ENCODE data around the gene RCBTB2. TPM values are rescaled to one million over a fixed set of nuclear protein-coding genes. Genes with fewer than 3 reads are reported as not detected.
A peak's percentile ranks its signal among the peaks of the same experiment; 100 is the strongest.

Gene RCBTB2
- total RNA-seq, 1 donor from 2014 or later = 13.5 TPM

- DNase-seq (no peak), ATAC-seq (no peak)
- intact Hi-C loops (cut with micrococcal nuclease) = no loop called here
Observed at GRCh38 chr13:48505012-48505411, 27.9 kb downstream of the RCBTB2 start.

DNA sequence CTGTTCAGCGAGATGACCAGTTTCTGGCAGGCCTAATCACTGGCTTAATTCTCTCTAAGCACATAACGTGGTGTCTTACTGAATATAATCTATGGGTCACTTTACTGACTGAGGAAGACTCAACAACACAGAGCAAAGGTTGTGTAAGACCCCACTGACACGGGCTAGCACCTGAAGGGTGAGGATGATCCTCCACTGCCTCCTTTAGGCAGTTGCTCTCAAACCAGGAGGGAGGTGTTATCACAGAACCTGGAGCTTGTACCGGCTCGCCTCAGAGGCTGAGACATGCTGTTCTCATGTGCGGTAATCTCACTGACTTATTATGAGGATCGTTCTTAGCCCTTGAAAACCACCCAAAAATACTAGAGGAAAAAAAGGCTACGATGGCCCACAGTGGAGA lies 28.3 kb downstream of the RCBTB2 start:
- intact Hi-C loops (cut with micrococcal nuclease) = no loop called here
- ATAC-seq (no peak), DNase-seq (no peak)

- intact Hi-C loops (cut with micrococcal nuclease) = no loop called here
- ATAC-seq (no peak), DNase-seq (no peak)
Observed at GRCh38 chr13:48502601-48503319, 30.1 kb downstream of the RCBTB2 start.

GRCh38 chr13:48501705-48502104 lies 31.2 kb downstream of the RCBTB2 start:
- DNase-seq (no peak), ATAC-seq (no peak)
- intact Hi-C loops (cut with micrococcal nuclease) = no loop called here

DNA sequence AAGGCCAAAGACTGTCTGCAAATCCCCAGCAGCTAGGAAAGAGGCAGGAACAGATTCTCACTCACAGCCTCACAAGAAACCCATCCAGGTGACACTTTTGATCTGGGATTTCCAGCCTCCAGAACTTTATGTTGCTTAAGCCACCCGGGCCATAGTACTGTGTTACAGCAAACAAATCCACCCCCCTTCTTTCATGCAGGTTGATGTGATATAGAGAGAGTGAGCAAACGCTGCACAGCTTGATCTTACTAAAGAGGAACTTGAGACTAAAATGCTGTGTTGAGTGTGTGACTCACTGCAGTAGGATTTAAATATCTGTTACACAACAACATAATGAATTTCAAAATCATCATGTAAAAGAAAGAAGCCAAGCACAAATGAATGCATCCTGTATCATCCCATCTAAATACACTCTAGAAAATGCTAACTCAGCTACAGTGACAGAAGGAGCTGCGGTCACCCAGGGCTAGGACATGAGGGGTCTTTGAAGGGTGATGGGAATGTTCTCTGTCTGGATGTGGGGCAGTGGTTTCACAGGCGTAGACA lies 32.2 kb downstream of the RCBTB2 start:
- intact Hi-C loops (cut with micrococcal nuclease) = no loop called here
- ATAC-seq (peak; percentile 68), DNase-seq (no peak)

DNA sequence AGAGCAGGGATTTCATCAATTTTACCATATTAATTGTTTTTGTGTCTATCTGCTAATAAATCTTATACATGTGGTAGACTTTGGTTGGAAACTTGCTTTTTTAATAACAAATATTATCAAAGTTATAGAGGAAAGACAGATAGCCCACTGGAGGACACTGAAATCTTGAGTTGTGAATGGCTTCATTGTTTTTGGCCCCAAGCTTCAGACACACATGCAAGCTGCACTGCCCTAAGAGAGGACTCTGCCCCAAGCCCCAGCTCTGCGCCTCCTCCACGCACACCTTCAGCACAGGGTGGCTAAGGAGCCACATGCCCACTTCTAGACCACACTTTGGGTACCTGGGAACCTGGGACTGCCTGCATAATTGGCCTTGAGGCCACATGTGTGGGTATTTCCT lies 35.2 kb downstream of the RCBTB2 start:
- ATAC-seq (no peak), DNase-seq (no peak)
- intact Hi-C loops (cut with micrococcal nuclease) = no loop called here

DNA sequence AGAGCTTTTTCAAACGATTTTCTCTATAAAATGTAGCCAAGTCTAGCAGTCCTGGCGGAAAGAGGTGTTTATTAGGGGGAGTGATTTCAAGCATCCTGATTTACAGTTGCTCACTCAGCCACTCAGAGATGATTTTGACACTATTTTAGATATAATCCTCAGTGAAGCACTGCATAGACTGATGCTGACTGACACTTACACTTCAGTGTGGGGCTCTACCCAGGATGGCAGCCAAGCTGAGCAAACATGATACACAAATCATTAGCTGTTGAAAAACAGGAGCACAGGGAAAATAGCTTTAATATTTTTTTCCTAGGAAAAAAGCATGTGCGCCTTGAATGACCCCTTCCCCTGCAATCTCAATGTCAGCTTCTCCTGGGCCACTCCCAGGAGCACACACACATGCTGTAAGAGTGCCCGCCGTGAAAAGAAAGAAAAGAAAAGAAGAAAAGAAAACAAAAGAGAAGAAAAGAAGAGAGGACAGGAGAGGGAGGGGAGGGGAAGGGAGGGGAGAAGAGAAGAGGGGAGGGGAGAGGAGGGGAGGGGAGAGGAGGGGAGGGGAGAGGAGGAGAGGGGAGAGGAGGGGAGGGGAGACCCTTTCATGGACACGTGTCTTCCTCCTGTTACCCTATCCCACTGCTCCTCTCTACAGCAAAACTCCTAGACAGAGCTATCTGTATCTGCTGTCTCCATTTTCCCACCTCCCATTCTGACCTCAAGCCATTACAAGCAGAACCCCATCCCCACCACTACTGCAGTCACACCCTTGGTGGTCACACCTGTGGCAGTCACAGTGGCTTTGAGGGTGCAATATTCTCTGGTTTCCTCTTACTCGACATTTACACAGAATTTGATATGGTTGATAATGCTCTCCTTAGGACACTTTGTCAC lies 36.4 kb downstream of the RCBTB2 start:
- DNase-seq (no peak), ATAC-seq (no peak)
- intact Hi-C loops (cut with micrococcal nuclease) = no loop called here

DNA sequence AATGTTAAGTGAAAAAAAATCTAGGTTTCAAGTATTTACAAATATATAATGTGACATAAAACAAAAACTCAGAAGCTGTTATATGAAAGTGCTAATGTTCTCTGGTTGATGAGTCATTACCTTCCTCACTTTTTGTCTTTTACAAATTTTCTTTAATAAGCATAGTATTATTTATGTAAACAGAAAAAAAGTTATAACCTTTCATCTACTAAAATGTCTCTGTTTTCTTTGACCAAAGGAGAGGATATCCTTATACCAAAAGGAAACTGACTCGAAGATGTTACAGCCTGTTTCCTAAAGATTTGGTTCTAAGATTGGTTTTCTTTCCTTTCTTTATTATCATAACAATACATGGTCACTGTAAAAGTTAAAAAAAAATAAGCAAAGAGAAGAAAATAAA lies 38.0 kb downstream of the RCBTB2 start:
- intact Hi-C loops (cut with micrococcal nuclease) = no loop called here
- ATAC-seq = no peak

DNA sequence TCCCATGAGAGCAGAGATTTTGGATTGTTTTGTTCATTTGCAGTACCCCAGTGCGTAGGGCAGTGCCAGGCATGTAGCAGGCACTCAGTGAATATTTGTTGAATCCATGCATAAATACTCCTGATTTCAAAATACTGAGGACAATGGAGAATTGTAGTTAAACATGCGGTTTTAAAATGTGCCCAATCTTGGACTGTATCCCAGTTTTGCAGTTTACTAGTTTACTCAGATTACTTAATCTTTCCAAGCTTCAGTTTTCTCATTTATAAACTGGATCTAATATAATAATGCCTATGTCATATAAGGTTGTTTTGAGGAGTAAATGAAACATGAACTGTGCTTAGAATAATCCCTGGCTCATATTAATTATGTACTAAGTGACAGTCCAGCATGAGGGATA lies 39.0 kb downstream of the RCBTB2 start:
- no peak for ATAC-seq
- intact Hi-C loops (cut with micrococcal nuclease) = no loop called here
- DNase-seq = no peak

More for the DNA sequence above, 38.0 kb downstream of the RCBTB2 start:
- no peak for DNase-seq

DNA sequence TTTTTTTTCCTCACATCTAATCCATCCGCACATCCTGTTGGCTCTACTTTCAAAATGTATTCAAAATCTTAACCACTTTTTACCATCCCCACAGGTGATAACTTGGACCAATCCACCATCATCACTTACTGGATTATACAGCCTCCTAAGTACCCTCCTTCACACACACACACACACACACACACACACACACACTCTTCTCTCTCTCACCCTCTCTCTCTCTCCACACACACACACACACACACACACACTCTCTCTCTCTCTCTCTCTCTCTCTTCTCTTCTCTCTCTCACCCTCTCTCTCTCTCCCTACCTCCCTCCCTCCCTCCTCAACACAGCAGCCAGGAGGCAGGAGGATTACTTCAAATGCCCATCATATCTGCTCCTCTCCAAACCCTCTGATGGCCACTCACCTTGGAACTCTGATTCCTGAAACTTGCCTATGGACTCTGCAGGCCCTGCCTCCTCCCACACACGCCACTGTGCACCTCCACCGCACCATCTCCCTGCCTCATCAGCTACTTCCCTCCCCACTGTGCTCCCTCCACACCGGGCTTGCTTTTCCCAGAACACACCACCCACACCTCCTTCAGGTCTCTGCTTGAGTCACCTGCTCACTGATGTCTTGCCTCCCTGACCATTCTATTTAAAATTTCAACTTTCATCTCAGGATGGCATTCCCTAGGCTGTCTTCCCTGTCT lies 39.7 kb downstream of the RCBTB2 start:
- DNase-seq (no peak), ATAC-seq (peak; percentile 17)
- intact Hi-C loops (cut with micrococcal nuclease) = no loop called here

- intact Hi-C loops (cut with micrococcal nuclease) = no loop called here
- DNase-seq (peak; percentile 87), ATAC-seq (peak; percentile 96)
Observed at GRCh38 chr13:48492470-48493065, 40.3 kb downstream of the RCBTB2 start.

DNA sequence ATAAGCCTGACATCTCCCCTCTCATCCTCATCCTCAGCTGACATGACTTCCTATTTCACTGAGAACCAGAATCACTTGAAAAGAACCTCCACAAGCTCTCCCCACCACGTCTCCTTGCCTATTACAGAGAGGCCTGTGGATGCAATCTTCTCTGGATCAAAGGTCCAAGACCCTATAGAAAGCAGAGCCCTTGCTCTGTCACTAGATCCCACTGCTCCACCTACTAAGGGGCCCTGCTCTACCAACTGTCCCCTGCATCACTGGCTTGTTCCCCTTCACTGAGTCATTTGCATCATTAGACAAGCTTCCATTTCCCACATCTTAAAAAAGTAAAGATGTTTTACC lies 40.8 kb downstream of the RCBTB2 start:
- intact Hi-C loops (cut with micrococcal nuclease) = no loop called here
- DNase-seq (no peak), ATAC-seq (peak; percentile 49)

DNA sequence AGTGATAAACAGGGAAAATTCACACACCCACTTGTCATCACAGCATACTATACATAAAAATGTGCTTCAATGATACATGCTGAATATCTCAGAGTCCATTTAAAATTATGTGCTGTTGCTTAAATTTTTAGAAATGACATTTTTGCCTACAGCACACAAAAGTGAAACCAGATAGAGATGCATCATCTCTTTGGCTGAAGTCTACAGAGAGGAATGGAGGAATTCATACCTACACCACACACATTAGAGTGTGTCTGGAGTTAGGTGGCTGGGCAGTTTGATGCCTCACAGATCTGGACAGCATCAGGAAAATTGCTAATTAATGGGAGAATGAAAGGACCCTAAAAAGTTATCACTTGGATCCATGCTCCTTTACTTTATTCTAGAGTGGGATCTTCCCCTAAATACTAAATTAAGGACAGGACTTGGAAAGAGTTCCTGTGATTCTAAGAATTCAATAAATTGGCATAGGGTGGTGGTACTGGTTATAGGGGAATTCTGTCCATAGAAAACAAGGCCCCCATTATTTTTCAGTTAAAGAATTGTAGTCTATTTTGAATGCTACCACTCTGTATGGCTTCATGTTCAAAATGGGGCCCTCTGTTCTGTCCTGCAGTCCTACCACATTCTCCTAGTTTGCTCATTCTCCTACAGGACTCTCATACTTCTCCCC lies 41.3 kb downstream of the RCBTB2 start:
- intact Hi-C loops (cut with micrococcal nuclease) = no loop called here
- ATAC-seq = no peak
- no peak for DNase-seq

- intact Hi-C loops (cut with micrococcal nuclease) = no loop called here
- no peak for ATAC-seq
- DNase-seq = no peak
Observed at GRCh38 chr13:48490241-48490640, 42.6 kb downstream of the RCBTB2 start.

DNA sequence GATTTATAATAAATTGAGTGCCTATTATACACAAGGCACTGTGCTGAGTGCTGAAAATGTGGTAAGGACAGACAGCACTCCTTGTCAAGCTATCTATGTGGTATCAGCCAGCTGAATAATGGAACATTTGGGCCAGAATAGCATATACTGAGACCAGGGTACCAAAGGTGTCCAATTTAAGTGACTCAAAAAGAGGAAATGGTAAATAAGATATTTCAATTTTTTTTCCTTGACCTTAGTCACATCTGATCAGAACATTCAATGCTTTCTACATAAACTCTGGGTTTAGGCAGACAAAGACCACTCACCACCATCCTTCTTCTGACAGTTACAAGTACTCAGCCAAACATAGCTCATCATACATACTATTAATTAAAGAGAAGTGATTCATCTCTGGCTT lies 43.2 kb downstream of the RCBTB2 start:
- intact Hi-C loops (cut with micrococcal nuclease) = no loop called here
- ATAC-seq (no peak), DNase-seq (no peak)

- DNase-seq (no peak), ATAC-seq (no peak)
- intact Hi-C loops (cut with micrococcal nuclease) = no loop called here
Observed at GRCh38 chr13:48488995-48489394, 43.9 kb downstream of the RCBTB2 start.

GRCh38 chr13:48487968-48488367 lies 44.9 kb downstream of the RCBTB2 start:
- intact Hi-C loops (cut with micrococcal nuclease) = no loop called here
- ATAC-seq = no peak
- DNase-seq = no peak

- DNase-seq (no peak), ATAC-seq (no peak)
- intact Hi-C loops (cut with micrococcal nuclease) = no loop called here
Observed at GRCh38 chr13:48486836-48487235, 46.0 kb downstream of the RCBTB2 start.

GRCh38 chr13:48486362-48486761 lies 46.5 kb downstream of the RCBTB2 start:
- DNase-seq = no peak
- ATAC-seq = no peak
- intact Hi-C loops (cut with micrococcal nuclease) = no loop called here
